Endothelial cell (in vitro differentiated cells): ENCODE measurements around the gene IRF7. TPM values are rescaled to one million over a fixed set of nuclear protein-coding genes. Genes with fewer than 3 reads are reported as not detected.

ENCODE experiments used
- DNase-seq: peaks from one replicate; pipeline ENCODE4 v3.0.0; 2021; ENCODE audit warnings: low spot score
- H3K27ac Mint-ChIP-seq: one replicate; pipeline ENCODE4 v1.8.0; 2021; ENCODE audit warnings: mixed read lengths, inconsistent platforms; ENCODE audit not compliant: unreplicated experiment
- H3K27me3 Mint-ChIP-seq: one replicate; pipeline ENCODE4 v1.8.0; 2021; ENCODE audit warnings: mild to moderate bottlenecking, moderate library complexity, mixed read lengths, inconsistent platforms; ENCODE audit not compliant: unreplicated experiment
- H3K36me3 Mint-ChIP-seq: one replicate; pipeline ENCODE4 v1.8.0; 2021; ENCODE audit warnings: mild to moderate bottlenecking, low read depth, mixed read lengths, inconsistent platforms; ENCODE audit not compliant: unreplicated experiment
- H3K4me1 Mint-ChIP-seq: one replicate; pipeline ENCODE4 v1.8.0; 2021; ENCODE audit warnings: mild to moderate bottlenecking, mixed read lengths, inconsistent platforms; ENCODE audit not compliant: unreplicated experiment
- H3K4me3 Mint-ChIP-seq: one replicate; pipeline ENCODE4 v1.8.0; 2021; ENCODE audit warnings: mild to moderate bottlenecking, mixed read lengths, inconsistent platforms; ENCODE audit not compliant: unreplicated experiment
- H3K9me3 Mint-ChIP-seq: one replicate; pipeline ENCODE4 v1.8.0; 2021; ENCODE audit warnings: mixed read lengths, inconsistent platforms; ENCODE audit not compliant: unreplicated experiment
- total RNA-seq: library from RNA; stranded (reverse); fragmentation: NEBNext Ultra II Directional; extraction: Animal tissue kit (Norgen Biotek cat#: 25700); gene quantifications from one replicate; pipeline ENCODE4 v1.2.1, GENCODE V29; 2021; ENCODE audit not compliant: unreplicated experiment
- TF ChIP-seq, protein P1 (sequence below): fragments of 200-600 bp; sonication (generic); IDR thresholded peaks from one replicate; pipeline ENCODE4 v1.5.0; 2021; ENCODE audit warnings: antibody characterized with exemption; ENCODE audit not compliant: unreplicated experiment

The IRF7 gene
- total RNA-seq, 1 donor from 2014 or later = 11.6 TPM

DNA sequence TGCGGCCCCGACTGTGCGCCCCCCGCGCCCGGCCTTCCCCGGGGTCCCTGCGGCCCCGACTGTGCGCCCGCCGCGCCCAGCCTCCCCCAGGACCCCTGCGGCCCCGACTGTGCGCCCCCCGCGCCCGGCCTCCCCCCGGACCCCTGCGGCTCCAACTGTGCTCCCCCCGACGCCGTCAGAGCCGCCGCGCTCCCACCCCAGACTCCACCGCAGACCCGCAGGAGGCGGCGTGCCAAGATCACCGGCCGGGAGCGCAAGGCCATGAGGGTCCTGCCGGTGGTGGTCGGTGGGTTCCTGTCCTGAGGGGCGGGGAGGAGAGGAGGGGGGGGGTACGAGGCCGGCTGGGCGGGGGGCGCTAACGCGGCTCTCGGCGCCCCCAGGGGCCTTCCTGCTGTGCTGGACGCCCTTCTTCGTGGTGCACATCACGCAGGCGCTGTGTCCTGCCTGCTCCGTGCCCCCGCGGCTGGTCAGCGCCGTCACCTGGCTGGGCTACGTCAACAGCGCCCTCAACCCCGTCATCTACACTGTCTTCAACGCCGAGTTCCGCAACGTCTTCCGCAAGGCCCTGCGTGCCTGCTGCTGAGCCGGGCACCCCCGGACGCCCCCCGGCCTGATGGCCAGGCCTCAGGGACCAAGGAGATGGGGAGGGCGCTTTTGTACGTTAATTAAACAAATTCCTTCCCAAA lies 24.4 kb upstream of the IRF7 start:
- DNase-seq = no peak
- H3K4me3 Mint-ChIP-seq = no peak overlapping the region
- H3K27ac Mint-ChIP-seq = no peak overlapping the region
- H3K36me3 Mint-ChIP-seq = peaks cover 4% of the 10 kb centered on the region
- TF ChIP-seq, protein P1, sequence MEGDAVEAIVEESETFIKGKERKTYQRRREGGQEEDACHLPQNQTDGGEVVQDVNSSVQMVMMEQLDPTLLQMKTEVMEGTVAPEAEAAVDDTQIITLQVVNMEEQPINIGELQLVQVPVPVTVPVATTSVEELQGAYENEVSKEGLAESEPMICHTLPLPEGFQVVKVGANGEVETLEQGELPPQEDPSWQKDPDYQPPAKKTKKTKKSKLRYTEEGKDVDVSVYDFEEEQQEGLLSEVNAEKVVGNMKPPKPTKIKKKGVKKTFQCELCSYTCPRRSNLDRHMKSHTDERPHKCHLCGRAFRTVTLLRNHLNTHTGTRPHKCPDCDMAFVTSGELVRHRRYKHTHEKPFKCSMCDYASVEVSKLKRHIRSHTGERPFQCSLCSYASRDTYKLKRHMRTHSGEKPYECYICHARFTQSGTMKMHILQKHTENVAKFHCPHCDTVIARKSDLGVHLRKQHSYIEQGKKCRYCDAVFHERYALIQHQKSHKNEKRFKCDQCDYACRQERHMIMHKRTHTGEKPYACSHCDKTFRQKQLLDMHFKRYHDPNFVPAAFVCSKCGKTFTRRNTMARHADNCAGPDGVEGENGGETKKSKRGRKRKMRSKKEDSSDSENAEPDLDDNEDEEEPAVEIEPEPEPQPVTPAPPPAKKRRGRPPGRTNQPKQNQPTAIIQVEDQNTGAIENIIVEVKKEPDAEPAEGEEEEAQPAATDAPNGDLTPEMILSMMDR = no peak
- H3K4me1 Mint-ChIP-seq = peaks cover 6% of the 10 kb centered on the region
- H3K27me3 Mint-ChIP-seq = peaks cover 34% of the 10 kb centered on the region
- no peaks in the 10 kb centered on the region for H3K9me3 Mint-ChIP-seq

DNA sequence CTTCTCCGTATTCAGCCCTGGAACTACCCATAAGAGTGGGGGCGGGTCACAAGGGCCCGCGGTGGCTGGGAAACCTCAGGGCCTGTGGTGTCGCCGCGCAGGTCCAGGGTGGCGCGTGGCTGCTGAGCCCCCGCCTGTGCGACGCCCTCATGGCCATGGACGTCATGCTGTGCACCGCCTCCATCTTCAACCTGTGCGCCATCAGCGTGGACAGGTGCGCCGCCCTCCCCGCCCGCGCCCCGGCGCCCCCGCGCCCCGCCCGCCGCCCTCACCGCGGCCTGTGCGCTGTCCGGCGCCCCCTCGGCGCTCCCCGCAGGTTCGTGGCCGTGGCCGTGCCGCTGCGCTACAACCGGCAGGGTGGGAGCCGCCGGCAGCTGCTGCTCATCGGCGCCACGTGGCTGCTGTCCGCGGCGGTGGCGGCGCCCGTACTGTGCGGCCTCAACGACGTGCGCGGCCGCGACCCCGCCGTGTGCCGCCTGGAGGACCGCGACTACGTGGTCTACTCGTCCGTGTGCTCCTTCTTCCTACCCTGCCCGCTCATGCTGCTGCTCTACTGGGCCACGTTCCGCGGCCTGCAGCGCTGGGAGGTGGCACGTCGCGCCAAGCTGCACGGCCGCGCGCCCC lies 23.7 kb upstream of the IRF7 start:
- Mint-ChIP-seq H3K36me3 (peaks cover 4% of the 10 kb centered on the region), H3K4me1 (peaks cover 6% of the 10 kb centered on the region), H3K27me3 (peaks cover 36% of the 10 kb centered on the region), H3K9me3 (no peaks in the 10 kb centered on the region), H3K27ac (no peak overlapping the region), H3K4me3 (no peak overlapping the region)
- no peak for DNase-seq
- TF ChIP-seq, protein P1 = no peak

DNA sequence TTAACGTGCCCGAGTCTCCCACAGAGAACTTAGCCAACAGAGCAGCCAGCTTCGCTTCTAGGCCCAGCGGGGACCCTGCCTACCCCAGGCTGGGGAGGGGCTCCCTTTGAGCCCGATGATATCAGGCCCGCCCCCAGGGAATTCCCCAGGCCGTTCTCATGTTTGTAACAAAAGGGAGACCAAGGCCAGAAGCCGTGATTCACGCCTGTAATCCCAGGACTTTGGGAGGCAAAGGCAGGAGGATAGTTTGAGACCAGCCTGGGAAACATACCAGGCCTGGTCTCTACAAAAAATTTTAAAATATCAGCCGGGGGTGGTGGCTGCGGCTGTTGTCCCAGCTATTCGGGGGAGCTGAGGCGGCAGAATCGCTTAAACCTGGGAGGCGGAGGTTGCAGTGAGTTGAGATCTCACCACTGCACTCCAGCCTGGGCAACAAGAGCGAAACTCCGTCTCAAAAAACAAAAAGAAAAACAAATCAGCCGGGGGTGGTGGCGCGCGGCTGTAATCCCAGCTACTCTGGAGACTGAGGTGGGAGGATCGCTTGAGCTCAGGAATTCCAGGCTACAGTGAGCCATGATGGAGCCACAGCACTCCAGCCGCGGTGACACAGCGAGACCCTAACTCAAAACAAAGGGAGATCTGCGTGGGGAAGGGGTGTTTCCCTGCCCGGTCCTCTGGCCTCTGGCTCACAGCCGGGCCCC lies 23.0 kb upstream of the IRF7 start:
- H3K4me1 Mint-ChIP-seq = peaks cover 6% of the 10 kb centered on the region
- peaks cover 34% of the 10 kb centered on the region for H3K27me3 Mint-ChIP-seq
- TF ChIP-seq, protein P1 = no peak
- H3K27ac Mint-ChIP-seq = no peak overlapping the region
- no peak for DNase-seq
- H3K4me3 Mint-ChIP-seq = no peak overlapping the region
- peaks cover 4% of the 10 kb centered on the region for H3K36me3 Mint-ChIP-seq
- H3K9me3 Mint-ChIP-seq = no peaks in the 10 kb centered on the region

DNA sequence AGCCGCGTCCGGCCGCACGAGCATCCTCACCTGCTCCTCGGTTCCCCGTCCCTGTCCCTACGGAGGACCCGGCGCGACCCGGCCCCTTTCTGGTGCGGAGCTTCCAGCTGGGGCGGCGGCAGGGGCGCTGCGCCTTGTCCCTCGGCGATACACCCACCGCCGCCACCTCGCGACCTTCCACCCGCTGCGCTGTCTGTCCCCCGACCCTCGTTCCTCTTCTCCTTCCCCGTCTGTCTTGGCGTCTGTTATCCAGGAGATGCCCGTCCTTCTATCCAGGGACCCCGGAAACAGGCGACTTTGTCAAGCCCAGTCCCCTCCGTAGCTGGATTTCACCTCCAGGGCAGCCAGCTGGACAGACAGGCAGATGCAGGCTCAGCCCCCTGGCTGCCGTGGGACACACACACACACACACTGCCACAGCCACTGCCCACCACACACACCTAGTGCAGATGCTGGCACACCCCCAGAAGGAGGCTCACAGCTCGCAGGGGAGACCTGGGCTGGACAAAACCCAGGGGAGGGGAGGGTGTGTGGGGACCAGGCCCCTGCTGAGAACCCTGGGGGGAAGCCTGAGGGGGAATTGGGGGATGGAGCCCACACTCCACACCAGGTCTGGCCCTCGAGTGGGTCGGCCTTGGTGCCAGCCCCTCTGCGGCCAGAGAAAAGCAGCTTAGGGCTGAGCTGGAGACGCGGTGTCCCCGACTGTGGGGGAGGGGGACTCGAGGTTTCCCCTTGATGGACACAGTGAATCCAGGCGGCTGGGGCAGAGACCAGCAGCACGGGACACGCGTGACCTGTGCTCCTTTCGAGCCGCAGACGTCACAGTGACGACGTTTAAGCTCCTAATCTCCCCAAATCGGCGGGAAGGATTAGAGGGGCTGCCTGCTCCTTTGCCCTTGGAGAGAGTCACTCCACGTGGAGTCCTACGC lies 22.1 kb upstream of the IRF7 start:
- TF ChIP-seq, protein P1 = no peak
- no peak overlapping the region for H3K27ac Mint-ChIP-seq
- DNase-seq = no peak
- no peak overlapping the region for H3K4me3 Mint-ChIP-seq
- peaks cover 6% of the 10 kb centered on the region for H3K4me1 Mint-ChIP-seq
- no peaks in the 10 kb centered on the region for H3K9me3 Mint-ChIP-seq
- H3K36me3 Mint-ChIP-seq = peaks cover 4% of the 10 kb centered on the region
- peaks cover 32% of the 10 kb centered on the region for H3K27me3 Mint-ChIP-seq
